Ovary (tissue), 9 donors: ENCODE results near the gene KIAA0825. TPM values are rescaled to one million over a fixed set of nuclear protein-coding genes. Genes with fewer than 3 reads are reported as not detected.

Experiments
- DNase-seq, 5 donors: peaks; one replicate each; pipeline ENCODE4 v3.0.0-alpha.2; 2019 to 2020
- H3K27ac ChIP-seq, 2 donors: fragments of 200-600 bp; one replicate each; pipeline versions ENCODE4 v1.5.1 to v1.8.0; 2019 to 2022
- H3K27me3 ChIP-seq: fragments of 200-600 bp; one replicate; pipeline ENCODE4 v1.8.0; 2022
- H3K36me3 ChIP-seq: fragments of 200-600 bp; sonication (generic); one replicate; pipeline ENCODE4 v1.5.1; 2019
- H3K4me1 ChIP-seq: one replicate; pipeline ENCODE4 v1.8.1; 2013; ENCODE audit warnings: mild to moderate bottlenecking, moderate library complexity; ENCODE audit not compliant: insufficient read depth
- H3K4me3 ChIP-seq: fragments of 200-600 bp; sonication (generic); one replicate; pipeline ENCODE4 v1.5.1; 2017
- H3K9me3 ChIP-seq, 2 donors: fragments of 200-600 bp in 1 of 2; sonication (generic) in 1 of 2; one replicate each; pipeline versions ENCODE4 v1.5.1 to v1.8.1; 2013 to 2019; ENCODE audit warnings: mild to moderate bottlenecking in 1 of 2, moderate library complexity in 1 of 2
- EP300 ChIP-seq: sonication (generic); formaldehyde crosslinking; IDR thresholded peaks from one replicate; pipeline ENCODE4 v1.6.1; 2017; ENCODE audit warnings: antibody characterized with exemption
- POLR2A ChIP-seq: fragments of 450-650 bp; IDR thresholded peaks from one replicate; pipeline ENCODE4 v1.6.1; 2017; ENCODE audit warnings: antibody characterized with exemption, mild to moderate bottlenecking, moderate library complexity
- WGBS, 3 donors: extraction: QIAGEN DNeasy Blood & Tissue Kit in 1 of 3; methylation state at CpG; one replicate each; pipeline versions ENCODE4 v1.1.5 to v1.1.7; 2013 to 2017; 5-methylcytosine and 5-hydroxymethylcytosine counted together
- intact Hi-C, 4 donors: fragments of 100-400 bp; cut with DNase I; formaldehyde crosslinking; loops; one replicate each; pipeline versions ENCODE4 v1.11.0 to v1.15.1; 2022 to 2023
- polyA plus RNA-seq, 2 donors: library from polyadenylated mRNA; stranded (reverse); fragments of 200-250 nt in 1 of 2; fragments of 350-450 nt in 1 of 2; fragmentation: Illumina TruSeq in 1 of 2; extraction: RNeasy Lipid Tissue Mini Kit (QIAGEN cat#74804) in 1 of 2; gene quantifications; one replicate each; pipeline ENCODE4 v1.2.3, GENCODE V29; 2013 to 2014
- total RNA-seq, 7 donors: library from RNA; depleted of rRNA in 2 of 7; stranded (reverse); fragments of >200 nt in 2 of 7; fragmentation: NEBNext Ultra II Directional in 3 of 7; extraction: Animal tissue kit (Norgen Biotek cat#: 25700) in 3 of 7; gene quantifications; one replicate each; pipeline versions ENCODE4 v1.1.0 to v1.2.4, GENCODE V29; 2016 to 2023
- TF ChIP-seq, protein P1 (sequence below), 3 donors: fragments of 450-650 bp in 2 of 3; fragments of 200-600 bp in 1 of 3; IDR thresholded peaks; one replicate each; pipeline versions ENCODE4 v1.5.1 to v1.8.0; 2016 to 2022; ENCODE audit warnings: antibody characterized with exemption in 3 of 3, mild to moderate bottlenecking in 1 of 3
- donor health status: DM: no; HTN: no; CAD: no; lungs with moderate emphysema.
- donor health status: DM: no; HTN: no; CAD: no.
- donor health status: Bipolar disorder and iron deficiency.
- donor health status: DM: yes; HTN: yes; CAD: no.
- donor health status: DM: no; HTN: no; CAD: no.
- donor health status: DM: yes; HTN: yes; CAD: no.

KIAA0825 gene
- total and polyA plus RNA-seq, 9 donors = 0.70 to 12.4 (median 3.9) TPM

DNA sequence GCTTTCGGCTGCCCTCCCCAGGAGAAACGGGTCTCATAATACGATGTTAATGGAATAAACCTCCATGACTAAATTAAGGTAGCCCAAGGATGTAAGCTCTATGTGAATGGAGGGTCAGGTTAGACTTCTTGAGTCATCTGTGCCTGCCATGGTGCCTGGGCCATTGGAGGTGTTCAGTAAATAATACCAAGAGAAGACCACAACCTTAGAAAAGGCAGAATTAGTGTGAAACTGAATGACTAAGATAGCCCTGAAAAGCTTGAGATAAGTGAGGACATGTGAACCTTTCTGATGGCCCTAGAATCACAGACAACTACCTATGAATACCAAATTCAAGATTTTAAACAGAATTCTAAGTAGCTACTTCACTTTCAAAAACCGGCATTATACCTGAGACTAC, 160.6 kb downstream of the KIAA0825 start:
- no peaks in the 10 kb centered on the region for H3K9me3 ChIP-seq
- no peak overlapping the region for H3K27ac ChIP-seq
- intact Hi-C loops = no loop called here
- 98 to 99% (median 98%) methylated on average over 4 of the region's 4 CpGs for WGBS, 3 donors
- TF ChIP-seq, protein P1, sequence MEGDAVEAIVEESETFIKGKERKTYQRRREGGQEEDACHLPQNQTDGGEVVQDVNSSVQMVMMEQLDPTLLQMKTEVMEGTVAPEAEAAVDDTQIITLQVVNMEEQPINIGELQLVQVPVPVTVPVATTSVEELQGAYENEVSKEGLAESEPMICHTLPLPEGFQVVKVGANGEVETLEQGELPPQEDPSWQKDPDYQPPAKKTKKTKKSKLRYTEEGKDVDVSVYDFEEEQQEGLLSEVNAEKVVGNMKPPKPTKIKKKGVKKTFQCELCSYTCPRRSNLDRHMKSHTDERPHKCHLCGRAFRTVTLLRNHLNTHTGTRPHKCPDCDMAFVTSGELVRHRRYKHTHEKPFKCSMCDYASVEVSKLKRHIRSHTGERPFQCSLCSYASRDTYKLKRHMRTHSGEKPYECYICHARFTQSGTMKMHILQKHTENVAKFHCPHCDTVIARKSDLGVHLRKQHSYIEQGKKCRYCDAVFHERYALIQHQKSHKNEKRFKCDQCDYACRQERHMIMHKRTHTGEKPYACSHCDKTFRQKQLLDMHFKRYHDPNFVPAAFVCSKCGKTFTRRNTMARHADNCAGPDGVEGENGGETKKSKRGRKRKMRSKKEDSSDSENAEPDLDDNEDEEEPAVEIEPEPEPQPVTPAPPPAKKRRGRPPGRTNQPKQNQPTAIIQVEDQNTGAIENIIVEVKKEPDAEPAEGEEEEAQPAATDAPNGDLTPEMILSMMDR (IDR thresholded peaks at IDR 0.05) = no peak
- TF ChIP-seq POLR2A (no peak), EP300 (no peak)
- no peak overlapping the region for H3K4me3 ChIP-seq
- no peak for DNase-seq
- H3K27me3 ChIP-seq = no peaks in the 10 kb centered on the region
- no peaks in the 10 kb centered on the region for H3K36me3 ChIP-seq
- H3K4me1 ChIP-seq = no peaks in the 10 kb centered on the region

DNA sequence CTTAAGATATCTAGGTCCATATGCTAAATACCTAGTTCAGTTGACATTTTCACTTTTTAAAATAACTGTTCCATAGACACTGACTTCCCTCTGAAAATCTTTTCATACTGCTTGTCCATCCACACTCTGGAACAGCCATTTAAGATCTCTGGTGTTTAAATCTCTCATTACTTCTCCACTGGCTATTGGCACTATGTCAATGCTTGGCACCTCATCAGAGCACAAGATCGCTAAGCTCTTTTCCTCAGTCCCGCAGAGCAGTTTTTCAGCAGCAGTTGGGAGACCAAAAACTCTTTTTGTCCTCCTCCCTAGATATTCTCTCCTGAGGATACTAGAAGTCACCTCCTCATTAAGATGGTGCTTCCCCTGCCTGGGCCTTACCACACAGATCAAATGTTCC, 172.7 kb downstream of the KIAA0825 start:
- Histone ChIP-seq H3K36me3 (no peaks in the 10 kb centered on the region), H3K9me3 (no peaks in the 10 kb centered on the region), H3K4me1 (no peaks in the 10 kb centered on the region), H3K27ac (no peak overlapping the region), H3K27me3 (no peaks in the 10 kb centered on the region), H3K4me3 (no peak overlapping the region)
- no peak for TF ChIP-seq EP300
- no peak for TF ChIP-seq POLR2A
- intact Hi-C loops = no loop called here
- WGBS, 3 donors = 90 to 97% (median 95%) methylated on average over 2 of the region's 2 CpGs
- DNase-seq = no peak

DNA sequence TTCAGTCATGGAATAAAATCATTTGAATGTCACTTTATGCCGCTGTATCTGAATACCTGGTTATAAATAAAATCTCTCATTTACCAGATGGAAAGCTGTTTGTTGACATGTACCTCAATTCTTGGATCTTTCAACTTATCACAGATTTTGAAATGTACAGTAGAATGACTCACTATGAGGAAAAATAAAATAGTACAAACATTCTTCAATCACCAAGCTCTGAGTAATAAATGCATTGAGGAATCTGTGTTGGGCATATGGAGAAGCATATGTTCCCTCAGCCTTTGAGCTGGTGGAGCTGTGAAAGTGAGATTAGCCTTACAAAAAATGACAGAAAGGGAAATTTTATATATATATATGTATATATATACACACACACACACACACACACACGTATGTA, 175.4 kb downstream of the KIAA0825 start:
- no peaks in the 10 kb centered on the region for H3K27me3 ChIP-seq
- H3K27ac ChIP-seq = no peak overlapping the region
- TF ChIP-seq EP300 = no peak
- no peak for TF ChIP-seq POLR2A
- TF ChIP-seq, protein P1 (IDR thresholded peaks at IDR 0.05) = no peak
- DNase-seq = no peak
- intact Hi-C loops = no loop called here
- H3K4me3 ChIP-seq = no peak overlapping the region
- no peaks in the 10 kb centered on the region for H3K9me3 ChIP-seq
- 89 to 97% (median 93%) methylated on average over 2 of the region's 2 CpGs for WGBS, 3 donors
- H3K36me3 ChIP-seq = no peaks in the 10 kb centered on the region
- H3K4me1 ChIP-seq = no peaks in the 10 kb centered on the region

DNA sequence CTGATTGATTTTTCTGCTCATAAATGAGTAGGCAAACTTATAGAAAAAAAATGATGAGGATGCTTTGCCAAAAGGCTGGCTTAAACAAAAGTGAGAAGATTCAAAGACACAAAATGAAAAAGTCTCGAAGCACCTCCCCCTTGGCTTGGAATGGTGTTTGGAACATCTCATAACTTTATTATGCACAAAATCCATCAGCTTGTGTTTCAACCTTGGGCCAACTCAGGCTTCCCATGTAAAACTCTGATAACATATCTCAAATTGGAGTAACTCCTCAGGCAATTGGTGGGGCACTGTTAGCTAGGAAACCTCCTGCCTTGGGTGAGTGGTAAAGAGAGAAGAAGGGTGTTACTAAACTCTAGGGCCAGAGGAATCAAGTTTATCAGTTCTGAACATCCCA, 176.3 kb downstream of the KIAA0825 start:
- WGBS, 3 donors = 49 to 72% (median 66%) methylated on average over 1 of the region's 1 CpG

DNA sequence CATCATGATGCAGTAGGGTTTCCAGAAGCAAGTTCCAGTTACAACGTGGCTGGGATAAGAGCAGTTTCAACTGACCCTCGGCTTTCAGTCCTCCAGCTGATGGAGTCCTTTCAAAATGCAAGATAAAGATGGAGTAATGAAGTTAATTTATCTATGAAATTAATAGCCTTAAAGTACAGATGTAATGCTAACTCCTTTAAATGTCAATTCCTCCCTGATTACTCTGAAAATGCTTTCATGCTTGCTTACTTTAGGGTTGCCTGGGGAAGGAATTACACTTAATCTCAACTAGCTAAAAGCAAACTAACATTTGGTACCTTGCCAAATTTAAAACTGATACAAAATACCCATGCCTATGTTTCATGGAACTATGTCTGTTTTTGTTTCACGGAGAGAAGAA, 178.4 kb downstream of the KIAA0825 start:
- no peaks in the 10 kb centered on the region for H3K36me3 ChIP-seq
- no peaks in the 10 kb centered on the region for H3K9me3 ChIP-seq
- no peak for DNase-seq
- WGBS, 3 donors = 20 to 25% (median 24%) methylated on average over 3 of the region's 3 CpGs
- H3K27me3 ChIP-seq = no peaks in the 10 kb centered on the region
- H3K27ac ChIP-seq = no peak overlapping the region
- intact Hi-C loops = no loop called here
- H3K4me1 ChIP-seq = no peaks in the 10 kb centered on the region
- H3K4me3 ChIP-seq = no peak overlapping the region
- TF ChIP-seq POLR2A (no peak), EP300 (no peak)
- TF ChIP-seq, protein P1 (IDR thresholded peaks at IDR 0.05) = no peak

More for the DNA sequence above, 176.3 kb downstream of the KIAA0825 start:
- no peaks in the 10 kb centered on the region for H3K4me1 ChIP-seq
- intact Hi-C loops = no loop called here
- TF ChIP-seq EP300 = no peak
- TF ChIP-seq, protein P1 (IDR thresholded peaks at IDR 0.05) = no peak
- no peak for TF ChIP-seq POLR2A
- no peak overlapping the region for H3K27ac ChIP-seq
- no peak for DNase-seq
- H3K4me3 ChIP-seq = no peak overlapping the region
- no peaks in the 10 kb centered on the region for H3K27me3 ChIP-seq
- H3K9me3 ChIP-seq = no peaks in the 10 kb centered on the region
- no peaks in the 10 kb centered on the region for H3K36me3 ChIP-seq
